NCI-H1092 (cell line): ENCODE data around the gene FGF22.
"Not testable (repeated sequence)": the region's sequence is repeated elsewhere in the genome, so short reads cannot be mapped to it uniquely, and the experiment has no call there.

Source experiments
- DNase-seq: peaks from one replicate; lab custom pipeline; 2025; lab: John Stamatoyannopoulos, UW

FGF22 gene

DNA sequence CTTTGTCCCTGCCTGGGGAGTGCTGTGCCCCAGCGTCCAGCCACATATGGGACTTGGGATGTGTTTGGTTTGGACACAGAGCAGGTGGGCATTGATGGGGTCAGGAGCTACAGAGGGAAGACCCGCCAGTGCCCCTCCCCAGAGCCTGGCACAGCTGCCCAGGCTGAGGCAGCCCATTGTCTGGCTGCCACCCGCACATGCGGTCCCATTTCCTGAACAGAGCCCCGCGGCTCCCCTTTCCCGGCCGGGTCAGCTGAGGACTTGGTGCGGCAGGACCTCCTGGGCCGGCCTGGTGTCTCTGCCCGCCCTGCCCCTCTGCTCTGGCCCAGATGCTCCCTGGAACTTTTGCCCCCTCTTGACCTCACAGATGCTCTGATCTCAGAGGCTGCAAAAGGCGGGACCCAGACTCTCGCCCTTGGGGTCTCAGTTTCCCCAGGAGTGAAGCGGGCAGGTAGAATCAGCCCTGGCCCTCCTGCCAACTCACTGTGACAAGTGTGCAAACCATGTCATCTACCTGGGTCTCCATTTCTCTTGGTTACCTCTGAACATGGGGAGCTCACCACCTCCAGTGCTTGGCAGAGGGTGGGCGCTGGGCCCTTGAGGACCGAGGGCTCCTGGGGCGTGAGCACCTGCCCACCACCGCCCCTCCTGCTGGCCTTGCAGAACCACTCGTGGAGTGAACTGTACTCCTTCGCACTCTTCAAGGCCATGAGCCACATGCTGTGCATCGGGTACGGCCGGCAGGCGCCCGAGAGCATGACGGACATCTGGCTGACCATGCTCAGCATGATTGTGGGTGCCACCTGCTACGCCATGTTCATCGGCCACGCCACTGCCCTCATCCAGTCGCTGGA, 32.2 kb upstream of the FGF22 start:
- no peak for DNase-seq

DNA sequence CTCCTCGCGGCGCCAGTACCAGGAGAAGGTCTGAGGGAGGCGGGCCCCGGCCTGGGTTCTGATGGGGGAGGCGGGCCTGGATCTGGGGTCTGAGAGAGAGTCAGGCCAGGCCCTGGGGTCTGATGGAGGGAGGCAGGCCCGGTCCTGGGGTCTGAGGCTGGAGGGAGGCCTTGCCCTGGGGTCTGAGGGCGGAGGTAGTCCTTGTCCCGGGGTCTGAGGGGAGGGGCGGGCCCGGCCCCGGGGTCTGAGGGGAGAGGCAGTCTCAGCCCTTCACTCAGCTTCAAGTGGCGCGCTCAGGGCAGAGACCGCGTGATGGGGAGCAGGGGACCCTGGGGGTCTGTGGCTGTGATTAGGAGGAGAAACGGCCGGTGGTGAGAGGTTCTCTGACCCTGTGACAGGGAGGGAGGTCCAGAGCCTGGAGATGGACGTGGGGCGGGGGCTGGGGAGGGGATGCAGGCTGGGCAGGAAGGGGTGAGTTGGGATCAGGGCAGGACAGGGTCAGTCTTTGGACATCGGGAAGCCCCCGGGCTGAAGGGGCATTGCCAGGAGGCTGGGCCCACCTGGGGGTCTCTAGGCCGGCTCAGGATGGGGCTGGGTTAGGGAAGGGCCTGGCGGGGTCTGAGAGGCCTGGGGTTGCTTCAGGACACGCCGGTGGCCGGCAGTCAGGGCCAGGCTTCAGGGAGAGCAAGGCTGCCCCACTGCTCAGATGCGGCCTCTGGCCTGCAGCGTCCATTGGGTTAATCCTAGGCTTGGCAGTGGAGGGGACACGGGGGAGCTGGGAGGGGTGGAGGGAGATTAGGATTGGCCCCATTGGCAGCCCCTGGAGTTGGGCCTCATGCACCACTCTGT, 31.3 kb upstream of the FGF22 start:
- DNase-seq, result no peak

DNA sequence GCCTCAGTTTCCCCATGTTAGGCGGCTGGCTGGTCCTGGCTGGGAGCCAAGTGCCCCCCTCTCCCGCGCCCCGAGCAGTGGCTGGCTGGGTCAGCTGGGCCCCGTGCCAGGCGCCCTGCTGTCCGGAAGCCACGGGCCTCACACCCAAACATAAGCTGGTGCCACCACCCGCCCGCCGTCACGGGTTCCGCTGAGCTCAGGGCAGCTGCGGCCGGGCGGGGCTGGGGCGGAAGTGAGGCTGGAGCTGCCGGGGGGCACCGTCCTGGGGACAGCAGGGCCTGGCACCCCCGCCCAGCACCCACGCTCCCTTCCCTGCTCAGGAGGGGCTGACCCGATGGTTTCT, 30.7 kb upstream of the FGF22 start:
- no peak for DNase-seq

DNA sequence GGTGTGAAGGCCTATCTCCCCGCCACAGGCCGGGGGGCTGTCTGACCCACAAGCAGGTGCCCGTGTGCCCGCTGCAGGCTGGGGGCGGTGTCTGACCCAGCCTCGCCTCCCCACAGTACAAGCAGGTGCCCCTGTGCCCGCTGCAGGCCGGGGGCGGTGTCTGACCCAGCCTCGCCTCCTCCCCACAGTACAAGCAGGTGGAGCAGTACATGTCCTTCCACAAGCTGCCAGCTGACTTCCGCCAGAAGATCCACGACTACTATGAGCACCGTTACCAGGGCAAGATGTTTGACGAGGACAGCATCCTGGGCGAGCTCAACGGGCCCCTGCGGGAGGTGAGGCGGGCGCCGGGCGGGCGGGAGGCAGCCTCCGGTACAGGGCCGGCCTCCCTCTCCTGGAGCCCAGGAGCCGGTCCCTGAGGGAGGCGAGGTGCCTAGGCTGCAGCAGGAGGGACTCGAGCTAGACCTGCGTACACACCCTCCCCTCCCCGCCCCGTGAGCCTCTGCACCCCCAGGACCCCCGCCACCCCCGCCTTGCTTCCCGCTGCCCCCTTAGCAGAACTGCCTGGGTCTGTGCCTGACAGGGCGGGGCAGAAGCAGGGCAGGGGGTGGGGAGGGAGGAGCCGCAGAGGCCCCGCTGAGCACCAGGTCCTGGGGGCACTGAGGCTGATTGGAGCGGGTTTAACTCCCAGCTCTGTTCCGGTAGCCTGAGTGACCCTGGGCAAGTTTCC, 29.4 kb upstream of the FGF22 start:
- DNase-seq, result no peak

DNA sequence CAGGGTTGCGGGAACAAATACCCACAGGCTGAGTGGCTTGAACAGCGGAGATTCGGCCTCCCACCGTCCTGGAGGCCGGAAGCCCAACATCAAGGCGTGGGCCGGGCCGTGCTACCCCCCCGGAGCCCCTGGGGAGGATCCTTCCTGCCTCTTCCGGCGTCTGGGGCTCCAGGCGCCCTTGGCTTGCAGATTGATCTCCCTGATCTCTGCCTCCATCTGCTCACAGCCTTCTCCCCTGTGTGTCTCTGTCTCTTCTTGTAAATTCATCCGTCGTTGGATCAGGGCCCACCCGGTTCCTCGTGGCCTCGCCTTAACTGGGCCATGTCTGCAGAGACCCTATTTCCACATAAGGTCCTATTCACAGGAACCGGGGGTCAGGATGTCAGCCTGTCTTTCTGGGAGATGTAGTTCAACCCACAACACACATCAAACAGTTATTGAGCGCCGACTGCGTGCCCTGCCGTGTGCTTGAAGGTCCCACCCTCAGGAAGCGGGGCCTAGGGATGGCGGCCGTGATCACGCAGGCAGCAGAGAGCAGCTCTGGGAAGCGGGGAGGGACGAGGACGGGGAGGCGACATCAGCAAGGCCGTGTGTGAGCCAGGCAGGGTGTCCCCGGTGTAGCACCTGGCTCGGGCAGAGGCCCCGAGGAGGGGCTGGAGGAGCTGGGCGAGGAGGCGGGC, 28.7 kb upstream of the FGF22 start:
- no peak for DNase-seq

DNA sequence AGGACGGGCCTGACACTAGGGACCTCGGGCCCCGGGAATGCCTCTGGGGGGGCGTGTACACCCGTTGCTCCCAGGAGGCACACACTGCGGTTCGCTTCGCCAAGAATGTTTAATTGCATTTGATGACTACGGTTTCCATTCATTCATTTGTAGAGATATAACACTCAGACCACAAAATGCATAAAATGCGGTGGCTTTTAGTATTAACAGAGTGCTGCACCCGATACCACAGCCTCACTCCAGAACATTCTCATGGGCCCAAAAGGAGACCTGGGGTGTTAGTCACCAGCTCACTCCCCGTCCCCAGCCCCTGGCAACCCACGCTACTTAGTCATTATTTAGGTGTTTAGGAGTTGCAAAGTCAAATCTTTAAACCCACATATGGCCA, 28.2 kb upstream of the FGF22 start:
- DNase-seq, result no peak

DNA sequence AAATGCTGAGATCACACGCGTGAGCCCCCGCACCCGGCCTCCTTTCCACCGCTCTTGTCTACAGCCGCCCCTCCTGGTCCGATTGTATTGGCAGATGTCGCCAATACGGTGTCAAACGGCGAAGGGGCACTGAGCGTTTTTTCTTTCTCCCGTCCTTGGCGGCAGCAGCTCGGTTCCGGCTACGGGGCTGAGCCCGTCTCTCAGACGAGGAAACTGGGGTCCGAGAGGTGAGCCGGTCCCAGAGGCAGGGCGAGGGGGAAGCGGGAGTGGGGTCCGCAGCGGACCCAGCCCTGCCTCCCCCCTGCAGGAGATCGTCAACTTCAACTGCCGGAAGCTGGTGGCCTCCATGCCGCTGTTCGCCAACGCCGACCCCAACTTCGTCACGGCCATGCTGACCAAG, 26.7 kb upstream of the FGF22 start:
- no peak for DNase-seq

DNA sequence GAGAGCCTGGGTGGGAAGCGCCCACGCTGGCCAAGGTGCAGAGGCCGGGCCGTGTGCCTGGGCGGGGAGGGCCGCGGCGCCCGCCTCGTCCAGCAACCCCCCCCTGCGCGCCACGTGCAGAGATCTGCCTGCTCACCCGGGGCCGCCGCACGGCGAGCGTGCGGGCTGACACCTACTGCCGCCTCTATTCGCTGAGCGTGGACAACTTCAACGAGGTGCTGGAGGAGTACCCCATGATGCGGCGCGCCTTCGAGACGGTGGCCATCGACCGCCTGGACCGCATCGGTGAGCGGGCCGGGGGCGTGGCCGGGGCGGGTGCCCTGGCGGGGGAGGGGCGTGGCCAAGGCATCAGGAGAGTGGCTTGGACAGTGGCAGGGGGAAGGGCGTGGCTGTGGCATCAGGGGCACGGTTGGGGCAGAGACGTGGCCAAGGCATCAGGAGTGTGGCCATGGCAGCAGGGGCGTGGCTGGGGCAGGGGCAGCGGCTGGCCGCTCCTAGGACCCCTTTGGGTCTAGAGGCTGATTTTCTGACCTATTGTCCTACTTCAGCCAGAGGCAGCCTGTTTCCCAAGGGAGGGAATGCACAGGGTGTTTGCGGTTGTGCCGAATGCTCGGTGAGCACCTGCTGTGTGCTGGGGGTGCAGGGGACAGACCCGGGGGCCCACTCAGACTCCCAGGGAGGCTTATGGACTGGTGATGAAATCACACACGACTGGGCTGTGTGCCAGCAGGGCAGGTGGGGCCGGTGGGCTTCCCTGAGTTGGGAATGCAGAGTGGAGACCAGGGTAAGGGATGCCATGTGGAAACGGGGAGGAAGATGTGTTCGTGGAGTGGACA, 25.7 kb upstream of the FGF22 start:
- DNase-seq, result no peak

DNA sequence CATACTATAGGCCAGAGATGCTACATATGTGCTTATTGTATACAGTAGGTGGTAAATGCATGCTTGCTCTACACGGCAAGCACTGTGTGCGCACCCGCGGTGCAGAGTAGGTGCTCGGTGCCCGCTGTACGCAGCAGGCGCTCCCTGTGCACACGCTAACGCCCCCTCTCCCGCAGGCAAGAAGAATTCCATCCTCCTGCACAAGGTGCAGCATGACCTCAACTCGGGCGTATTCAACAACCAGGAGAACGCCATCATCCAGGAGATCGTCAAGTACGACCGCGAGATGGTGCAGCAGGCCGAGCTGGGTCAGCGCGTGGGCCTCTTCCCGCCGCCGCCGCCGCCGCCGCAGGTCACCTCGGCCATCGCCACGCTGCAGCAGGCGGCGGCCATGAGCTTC, 24.1 kb upstream of the FGF22 start:
- DNase-seq, result no peak

DNA sequence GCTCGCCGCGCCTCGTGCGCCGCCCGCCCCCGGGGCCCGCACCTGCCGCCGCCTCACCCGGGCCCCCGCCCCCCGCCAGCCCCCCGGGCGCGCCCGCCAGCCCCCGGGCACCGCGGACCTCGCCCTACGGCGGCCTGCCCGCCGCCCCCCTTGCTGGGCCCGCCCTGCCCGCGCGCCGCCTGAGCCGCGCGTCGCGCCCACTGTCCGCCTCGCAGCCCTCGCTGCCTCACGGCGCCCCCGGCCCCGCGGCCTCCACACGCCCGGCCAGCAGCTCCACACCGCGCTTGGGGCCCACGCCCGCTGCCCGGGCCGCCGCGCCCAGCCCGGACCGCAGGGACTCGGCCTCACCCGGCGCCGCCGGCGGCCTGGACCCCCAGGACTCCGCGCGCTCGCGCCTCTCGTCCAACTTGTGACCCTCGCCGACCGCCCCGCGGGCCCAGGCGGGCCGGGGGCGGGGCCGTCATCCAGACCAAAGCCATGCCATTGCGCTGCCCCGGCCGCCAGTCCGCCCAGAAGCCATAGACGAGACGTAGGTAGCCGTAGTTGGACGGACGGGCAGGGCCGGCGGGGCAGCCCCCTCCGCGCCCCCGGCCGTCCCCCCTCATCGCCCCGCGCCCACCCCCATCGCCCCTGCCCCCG, 23.5 kb upstream of the FGF22 start:
- no peak for DNase-seq

DNA sequence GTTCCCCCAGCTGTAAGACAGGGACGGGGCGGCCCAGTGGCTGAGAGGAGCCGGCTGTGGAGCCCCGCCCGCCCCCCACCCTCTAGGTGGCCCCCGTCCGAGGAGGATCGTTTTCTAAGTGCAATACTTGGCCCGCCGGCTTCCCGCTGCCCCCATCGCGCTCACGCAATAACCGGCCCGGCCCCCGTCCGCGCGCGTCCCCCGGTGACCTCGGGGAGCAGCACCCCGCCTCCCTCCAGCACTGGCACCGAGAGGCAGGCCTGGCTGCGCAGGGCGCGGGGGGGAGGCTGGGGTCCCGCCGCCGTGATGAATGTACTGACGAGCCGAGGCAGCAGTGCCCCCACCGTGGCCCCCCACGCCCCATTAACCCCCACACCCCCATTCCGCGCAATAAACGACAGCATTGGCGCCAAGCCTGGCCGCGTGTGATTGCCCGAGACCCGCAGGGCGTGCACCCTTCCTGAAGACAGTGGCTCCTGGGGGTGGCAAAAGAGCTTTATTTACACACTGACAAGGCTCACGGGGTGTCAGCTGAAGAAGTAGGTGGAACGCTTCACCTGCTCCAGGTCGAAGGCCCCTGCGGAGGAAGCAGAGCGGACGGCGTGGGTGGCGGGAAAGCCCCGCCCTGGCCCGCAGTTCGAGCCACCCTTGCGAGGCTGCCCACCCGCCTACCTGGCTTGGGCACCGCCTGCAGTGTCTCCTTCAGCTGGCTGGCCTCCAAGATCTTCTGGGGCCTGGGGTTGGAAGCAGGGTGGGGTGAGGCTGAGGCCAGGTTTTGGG, 22.7 kb upstream of the FGF22 start:
- DNase-seq, result no peak

DNA sequence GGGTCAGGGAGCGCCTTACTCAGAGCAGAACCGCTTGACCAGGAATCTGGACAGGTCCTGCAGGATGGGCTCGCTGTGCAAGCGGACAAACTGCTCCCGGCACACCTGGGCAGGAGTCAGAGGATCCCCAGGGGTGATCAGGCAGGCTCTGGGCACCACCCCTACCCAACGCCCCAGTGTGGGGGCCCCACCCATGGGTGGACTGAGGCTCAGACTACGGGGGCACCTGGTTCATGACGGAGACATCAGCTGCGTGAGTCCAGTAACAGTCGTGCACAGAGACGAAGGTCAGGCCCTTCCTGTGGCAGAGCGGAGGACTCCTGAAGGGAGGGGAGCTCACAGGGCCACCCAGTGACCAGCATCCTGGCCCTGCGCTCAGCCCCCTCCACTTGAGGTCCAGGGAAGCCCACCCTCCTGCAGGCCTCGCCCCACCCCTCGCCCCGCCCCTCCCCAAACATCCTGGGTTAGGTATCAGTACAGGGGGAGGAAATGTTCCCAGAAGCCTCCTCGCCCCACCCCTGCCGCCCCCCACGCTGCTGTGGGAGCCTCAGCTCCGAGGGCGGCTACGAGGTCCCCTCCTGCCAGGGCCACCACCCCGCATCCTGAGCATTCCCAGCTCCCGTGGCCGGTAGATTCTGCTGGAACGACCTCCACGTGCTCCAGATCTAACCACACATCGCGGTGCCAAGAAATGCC, 22.0 kb upstream of the FGF22 start:
- DNase-seq, result no peak

DNA sequence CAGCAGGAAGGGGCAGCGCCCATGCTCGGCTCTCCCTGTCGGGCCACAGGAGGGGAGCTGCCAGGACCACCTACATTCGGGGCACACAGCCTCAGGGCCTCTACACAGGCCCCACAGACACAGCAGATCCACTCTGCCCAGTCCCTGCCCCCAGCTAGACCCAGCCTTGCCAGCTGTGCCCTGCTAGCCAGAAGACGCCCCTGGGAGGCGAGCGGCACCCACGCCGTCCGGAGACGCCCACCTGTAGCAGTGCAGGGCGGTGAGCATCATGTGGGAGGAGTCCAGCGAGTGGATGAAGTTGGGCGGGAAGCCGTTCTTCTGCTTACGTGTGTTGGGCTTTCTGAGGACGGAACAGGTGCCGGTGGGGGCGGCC, 21.4 kb upstream of the FGF22 start:
- no peak for DNase-seq

DNA sequence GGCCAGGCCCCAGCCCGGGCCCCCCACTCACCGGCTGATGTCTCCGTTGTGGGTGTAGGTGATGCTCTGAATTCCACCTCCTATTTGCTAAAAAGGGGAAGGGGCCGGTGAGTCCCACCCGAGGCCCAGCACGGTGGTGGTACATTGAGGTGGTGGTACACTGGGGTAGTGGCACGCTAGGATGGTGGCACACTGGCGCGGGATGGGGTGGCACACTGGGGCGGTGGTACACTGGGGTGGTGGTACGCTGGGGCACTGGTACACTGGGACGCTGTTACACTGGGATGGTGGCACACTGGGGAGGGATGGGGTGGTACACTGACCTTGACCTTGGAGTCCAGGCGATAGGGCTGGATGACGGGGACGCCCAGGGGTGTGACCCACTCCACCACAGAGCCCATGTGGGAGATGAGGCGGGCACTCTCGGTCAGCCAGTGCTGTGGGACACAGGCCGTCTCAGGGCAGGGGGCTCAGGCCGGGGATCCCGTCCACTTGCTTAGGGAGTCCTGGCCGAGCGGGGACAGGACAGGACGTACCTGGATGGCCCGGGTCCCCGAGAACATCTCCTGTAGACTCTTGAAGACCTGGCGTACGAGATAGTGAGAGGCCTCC, 20.9 kb upstream of the FGF22 start:
- no peak for DNase-seq

DNA sequence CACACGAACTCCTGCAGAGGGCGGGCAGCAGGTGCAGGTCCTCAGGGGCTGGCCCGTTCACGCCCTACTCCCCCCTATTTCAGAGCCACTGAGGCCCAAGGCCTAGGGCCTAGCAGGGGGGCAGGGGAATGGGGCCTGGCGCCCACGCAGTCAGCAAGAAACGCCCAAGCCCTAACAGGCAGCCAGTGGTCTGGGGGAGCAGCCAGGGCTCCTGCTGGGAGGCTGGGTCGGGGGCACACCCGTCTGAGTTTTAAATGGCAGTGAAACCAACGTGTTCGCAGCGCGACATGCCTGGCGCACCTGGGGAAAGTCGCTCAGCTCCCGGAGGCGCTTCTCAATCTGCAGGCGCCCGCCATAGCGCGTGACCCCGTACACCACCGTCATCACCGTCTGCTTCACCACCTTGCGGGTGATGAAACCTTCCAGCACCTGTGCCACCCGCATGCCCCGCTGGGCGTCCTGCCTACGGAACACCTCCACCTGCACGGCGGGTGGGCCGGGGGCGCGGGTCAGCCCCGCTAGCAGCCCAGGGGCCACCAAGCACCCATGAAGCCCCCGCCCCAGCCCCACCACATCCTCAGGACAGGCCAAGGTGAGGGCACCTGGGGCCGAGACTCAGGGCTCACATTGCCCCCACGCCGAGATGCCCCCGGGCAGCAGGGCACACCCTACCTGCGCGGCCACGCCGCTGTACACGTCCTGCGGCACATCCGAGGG, 20.2 kb upstream of the FGF22 start:
- DNase-seq, result no peak

DNA sequence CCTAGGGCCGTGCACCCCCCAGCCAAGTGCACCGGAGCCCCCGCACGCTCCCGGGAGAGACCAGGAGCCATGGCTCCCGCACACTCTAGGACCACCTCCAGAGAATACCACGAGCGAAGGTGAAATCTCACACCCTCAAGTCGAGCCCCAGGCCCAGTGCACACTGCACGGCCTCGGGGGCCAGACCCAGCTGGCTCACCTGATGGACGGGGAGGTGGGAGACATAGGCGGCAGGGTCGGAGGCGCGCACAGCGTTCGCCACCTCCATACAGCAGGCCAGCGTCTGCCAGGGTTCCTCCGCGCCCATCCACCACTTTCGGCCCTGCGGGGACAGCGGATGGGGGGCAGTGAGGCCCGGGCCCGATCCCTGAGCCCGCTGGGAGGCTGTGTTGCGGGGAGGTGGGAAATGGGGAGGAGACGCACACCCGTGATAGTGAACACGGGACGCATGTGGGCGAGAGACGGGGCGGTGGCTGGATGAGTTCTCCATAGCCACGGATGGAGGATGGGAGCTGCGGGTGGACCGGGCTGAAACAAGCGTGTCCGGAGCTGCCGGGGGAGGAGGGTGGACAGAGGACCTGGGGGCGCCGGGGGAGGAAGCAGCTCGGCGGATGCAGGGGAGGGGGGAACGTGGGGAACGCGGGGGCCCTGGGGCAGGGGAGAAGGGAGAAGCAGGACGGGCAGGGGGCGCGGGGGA, 19.4 kb upstream of the FGF22 start:
- DNase-seq, result no peak

DNA sequence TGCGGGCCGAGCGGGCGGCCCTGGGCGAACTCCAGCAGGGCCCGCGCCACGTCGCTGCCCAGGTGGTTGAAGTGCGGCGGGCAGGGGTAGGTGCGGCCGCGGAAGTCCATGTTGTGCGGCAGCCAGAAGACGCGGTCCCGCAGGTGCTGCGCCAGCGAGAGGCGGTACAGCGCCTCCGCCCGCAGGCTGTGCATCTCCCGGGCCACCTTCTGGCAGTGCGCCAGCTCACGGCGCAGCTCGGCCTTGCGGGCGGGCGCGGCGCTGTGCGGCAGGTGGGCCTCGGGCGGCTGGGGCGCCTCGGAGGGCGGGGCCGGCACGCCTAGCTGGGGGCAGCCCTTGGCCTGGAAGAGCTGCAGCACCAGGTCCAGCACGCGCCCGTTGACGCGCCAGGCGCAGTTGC, 18.5 kb upstream of the FGF22 start:
- DNase-seq, result not testable (repeated sequence)

DNA sequence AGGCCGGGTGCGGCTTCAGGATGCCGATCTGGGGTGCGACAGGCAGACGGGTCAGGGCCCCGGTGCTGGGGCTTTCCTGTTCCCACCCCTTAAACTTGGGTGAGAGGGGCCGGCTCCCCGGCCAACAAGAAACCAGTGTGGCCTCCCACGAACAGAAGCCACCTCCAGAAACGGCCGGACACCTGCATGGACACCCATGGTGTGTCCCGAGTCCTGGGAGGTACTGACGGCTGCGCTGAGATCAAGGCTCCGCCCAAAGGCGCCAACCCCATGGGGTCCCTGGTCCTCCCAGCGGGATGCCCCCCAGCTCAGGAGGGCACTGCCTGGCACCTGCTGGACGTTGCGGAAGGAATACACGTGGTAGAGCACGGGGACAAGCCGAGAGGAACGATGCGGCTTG, 17.9 kb upstream of the FGF22 start:
- DNase-seq, result no peak
